Measurements from ENCODE around the gene MYL2.

DNA sequence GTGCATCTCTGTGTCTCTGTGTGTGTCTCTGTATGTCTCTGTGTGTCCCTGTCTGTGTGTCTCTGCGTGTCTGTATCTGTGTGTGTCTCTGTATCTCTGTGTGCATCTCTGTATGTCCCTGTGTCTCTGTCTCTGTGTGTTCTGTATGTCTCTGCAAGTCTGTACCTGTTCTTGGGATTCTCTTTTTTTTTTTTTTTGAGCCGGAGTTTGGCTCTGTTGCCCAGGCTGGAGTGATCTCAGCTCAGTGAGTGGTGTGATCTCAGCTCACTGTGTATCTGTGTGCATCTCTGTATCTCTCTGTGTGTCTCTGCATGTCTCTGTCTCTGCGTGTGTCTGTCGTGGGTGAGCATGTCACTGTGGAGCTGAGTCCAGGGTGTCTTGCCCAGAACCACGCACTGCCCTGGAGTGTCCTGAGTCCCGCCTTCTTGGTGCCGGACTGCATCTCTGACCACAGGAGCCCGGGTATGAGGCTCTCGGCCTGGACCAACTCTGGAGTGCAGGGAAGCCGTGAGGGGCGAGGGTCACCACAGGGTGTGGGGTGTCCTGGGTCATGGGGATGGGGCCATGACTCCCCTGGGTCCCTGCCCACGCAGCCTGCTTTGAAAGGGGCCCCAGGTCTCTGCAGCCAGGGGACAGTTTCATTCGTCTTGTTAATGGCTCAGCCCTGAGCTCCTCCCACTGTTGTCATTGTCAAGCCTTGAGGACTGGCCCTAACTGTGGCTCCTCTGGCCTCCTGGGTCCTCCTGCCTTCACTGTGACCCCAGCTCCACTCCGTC, 11.8 kb downstream of the MYL2 start:
- TF ChIP-seq L3MBTL2 (conservative IDR thresholded peaks at IDR 0.05) (no peak), TARDBP (IDR thresholded peaks at IDR 0.05) (no peak), NFRKB (IDR thresholded peaks at IDR 0.05) (no peak), SP1 (IDR thresholded peaks at IDR 0.05) (no peak), LEF1 (IDR thresholded peaks at IDR 0.05; ENCODE audit: borderline replicate concordance) (no peak), BHLHE40 (IDR thresholded peaks at IDR 0.05; ENCODE audit: borderline replicate concordance) (no peak), ELF4 (IDR thresholded peaks at IDR 0.05) (no peak), FOXA1 (IDR thresholded peaks at IDR 0.05) (no peak), SUZ12 (IDR thresholded peaks at IDR 0.05) (no peak), HDGF (IDR thresholded peaks at IDR 0.05; ENCODE audit: borderline replicate concordance) (no peak)
- TF ChIP-seq, protein P1, sequence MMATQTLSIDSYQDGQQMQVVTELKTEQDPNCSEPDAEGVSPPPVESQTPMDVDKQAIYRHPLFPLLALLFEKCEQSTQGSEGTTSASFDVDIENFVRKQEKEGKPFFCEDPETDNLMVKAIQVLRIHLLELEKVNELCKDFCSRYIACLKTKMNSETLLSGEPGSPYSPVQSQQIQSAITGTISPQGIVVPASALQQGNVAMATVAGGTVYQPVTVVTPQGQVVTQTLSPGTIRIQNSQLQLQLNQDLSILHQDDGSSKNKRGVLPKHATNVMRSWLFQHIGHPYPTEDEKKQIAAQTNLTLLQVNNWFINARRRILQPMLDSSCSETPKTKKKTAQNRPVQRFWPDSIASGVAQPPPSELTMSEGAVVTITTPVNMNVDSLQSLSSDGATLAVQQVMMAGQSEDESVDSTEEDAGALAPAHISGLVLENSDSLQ (IDR thresholded peaks at IDR 0.05): no peak

All from HEK293T (cell line).